Stimulated activated CD8-positive, alpha-beta memory T cell treated with anti-CD3 and anti-CD28 coated beads, Interleukin-7, amount 100 ng/mL, for 24 hours (primary cell): ENCODE results near the gene UBAP1L.
"Not testable (repeated sequence)": the region's sequence is repeated elsewhere in the genome, so short reads cannot be mapped to it uniquely, and the experiment has no call there.

Experiments
- DNase-seq: peaks from one replicate; pipeline ENCODE4 v3.0.0-alpha.2; 2020; ENCODE audit warnings: low read depth

Gene UBAP1L

GRCh38 chr15:65115086-65115485, at the start of gene UBAP1L:
TSS of gene UBAP1L (minus strand) at chr15:65115200. CDS start at chr15:65106215, 8,985 bp downstream.
- DNase-seq: no peak

- no peak for DNase-seq
Measured at GRCh38 chr15:65164139-65164538, 49.1 kb upstream of the UBAP1L start.

- DNase-seq: no peak
Measured at GRCh38 chr15:65163041-65163440, 48.0 kb upstream of the UBAP1L start.

GRCh38 chr15:65156692-65157091, 41.7 kb upstream of the UBAP1L start:
- DNase-seq: no peak

- DNase-seq: no peak
Measured at GRCh38 chr15:65154720-65155119, 39.7 kb upstream of the UBAP1L start.

GRCh38 chr15:65147902-65148301, 32.9 kb upstream of the UBAP1L start:
- no peak for DNase-seq

GRCh38 chr15:65146438-65146837, 31.4 kb upstream of the UBAP1L start:
- DNase-seq: no peak

- not testable (repeated sequence) for DNase-seq
Measured at GRCh38 chr15:65138631-65139030, 23.6 kb upstream of the UBAP1L start.

- DNase-seq: not testable (repeated sequence)
Measured at GRCh38 chr15:65137893-65138292, 22.9 kb upstream of the UBAP1L start.

GRCh38 chr15:65137089-65137488, 22.1 kb upstream of the UBAP1L start:
- DNase-seq: not testable (repeated sequence)

GRCh38 chr15:65134538-65134937, 19.5 kb upstream of the UBAP1L start:
- DNase-seq: no peak

GRCh38 chr15:65133548-65134200, 18.7 kb upstream of the UBAP1L start, which contains the start of gene PDCD7:
TSS of gene PDCD7 (minus strand) at chr15:65133808. CDS start at chr15:65133781, 27 bp downstream.
- peak; percentile 65 for DNase-seq

GRCh38 chr15:65132878-65133547, 18.0 kb upstream of the UBAP1L start:
- DNase-seq: no peak

- DNase-seq: no peak
Measured at GRCh38 chr15:65130941-65131340, 15.9 kb upstream of the UBAP1L start.

GRCh38 chr15:65115542-65115941, 542 bp upstream of the UBAP1L start:
- DNase-seq: no peak

GRCh38 chr15:65110676-65111292, 4.2 kb downstream of the UBAP1L start:
- no peak for DNase-seq

GRCh38 chr15:65106011-65106590, 8.9 kb downstream of the UBAP1L start:
- no peak for DNase-seq

GRCh38 chr15:65105038-65105437, 10.0 kb downstream of the UBAP1L start:
- DNase-seq: no peak

- no peak for DNase-seq
Measured at GRCh38 chr15:65102912-65103311, 12.1 kb downstream of the UBAP1L start.

GRCh38 chr15:65101891-65102708, 12.9 kb downstream of the UBAP1L start:
- no peak for DNase-seq

- peak; percentile 24 for DNase-seq
Measured at GRCh38 chr15:65101411-65101890, 13.5 kb downstream of the UBAP1L start.

- no peak for DNase-seq
Measured at GRCh38 chr15:65100442-65100841, 14.6 kb downstream of the UBAP1L start.
